Mucosa of stomach (tissue), 1 donor: Measurements from ENCODE around the gene TUBB.
"Not testable (repeated sequence)": the region's sequence is repeated elsewhere in the genome, so short reads cannot be mapped to it uniquely, and the experiment has no call there.

Experiments
- H3K27me3 ChIP-seq: one replicate; pipeline ENCODE4 v1.7.0; 2013; ENCODE audit warnings: mild to moderate bottlenecking, low read length; ENCODE audit not compliant: control insufficient read depth, insufficient read depth
- H3K36me3 ChIP-seq: one replicate; pipeline ENCODE4 v1.7.0; 2013; ENCODE audit warnings: low read length; ENCODE audit not compliant: control insufficient read depth, insufficient read depth
- H3K4me1 ChIP-seq: one replicate; pipeline ENCODE4 v1.7.0; 2013; ENCODE audit warnings: mild to moderate bottlenecking, low read length; ENCODE audit not compliant: control insufficient read depth, insufficient read depth
- H3K4me3 ChIP-seq: one replicate; pipeline ENCODE4 v1.7.0; 2013; ENCODE audit warnings: low read length
- H3K9ac ChIP-seq: one replicate; pipeline ENCODE4 v1.7.0; 2013; ENCODE audit warnings: mild to moderate bottlenecking, low read length, moderate library complexity
- H3K9me3 ChIP-seq: one replicate; pipeline ENCODE4 v1.7.0; 2013; ENCODE audit warnings: mild to moderate bottlenecking, low read length, moderate library complexity; ENCODE audit not compliant: control insufficient read depth
- donor health status: Pancreatic carcinoma.

TUBB gene

DNA sequence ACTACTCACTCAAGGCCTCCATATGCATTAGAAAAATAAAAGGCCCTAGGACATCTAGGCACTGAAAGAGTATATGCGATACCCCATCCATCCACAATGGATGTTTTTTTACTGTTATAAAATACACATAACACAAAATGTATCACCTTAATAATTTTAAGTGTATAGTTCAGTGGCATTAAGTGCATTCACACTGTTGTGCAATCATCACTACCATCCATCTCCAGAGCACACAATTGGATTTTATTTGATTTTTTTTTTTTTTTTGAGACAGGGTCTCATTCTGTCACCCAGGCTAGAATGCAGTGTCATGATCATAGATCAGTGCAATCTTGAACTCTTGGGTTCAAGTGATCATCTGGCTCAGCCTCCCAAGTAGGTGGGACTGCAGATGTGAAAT is 5.9 kb upstream of the TUBB start:
- H3K4me3 ChIP-seq = no peak overlapping the region
- H3K36me3 ChIP-seq = no peaks in the 10 kb centered on the region
- no peaks in the 10 kb centered on the region for H3K27me3 ChIP-seq
- H3K9me3 ChIP-seq = no peaks in the 10 kb centered on the region
- H3K9ac ChIP-seq = no peak overlapping the region
- no peaks in the 10 kb centered on the region for H3K4me1 ChIP-seq

DNA sequence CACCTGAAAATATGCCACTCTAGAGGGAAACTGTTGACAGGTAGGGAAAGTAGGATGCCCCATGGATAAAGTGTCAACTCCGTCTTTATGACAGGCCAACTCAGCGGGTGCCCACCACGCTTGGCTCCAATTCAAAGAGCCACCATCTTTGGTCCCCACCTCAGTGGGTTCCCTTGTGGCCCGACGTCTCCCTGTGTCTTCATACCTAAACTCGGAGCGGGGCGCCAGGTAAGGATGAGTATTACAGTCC is 3.3 kb upstream of the TUBB start:
- Histone ChIP-seq H3K27me3 (no peaks in the 10 kb centered on the region), H3K9me3 (no peaks in the 10 kb centered on the region), H3K4me3 (peak overlapping the region; percentile 47), H3K36me3 (no peaks in the 10 kb centered on the region), H3K9ac (peak overlapping the region; percentile 71), H3K4me1 (peaks cover 1% of the 10 kb centered on the region)

DNA sequence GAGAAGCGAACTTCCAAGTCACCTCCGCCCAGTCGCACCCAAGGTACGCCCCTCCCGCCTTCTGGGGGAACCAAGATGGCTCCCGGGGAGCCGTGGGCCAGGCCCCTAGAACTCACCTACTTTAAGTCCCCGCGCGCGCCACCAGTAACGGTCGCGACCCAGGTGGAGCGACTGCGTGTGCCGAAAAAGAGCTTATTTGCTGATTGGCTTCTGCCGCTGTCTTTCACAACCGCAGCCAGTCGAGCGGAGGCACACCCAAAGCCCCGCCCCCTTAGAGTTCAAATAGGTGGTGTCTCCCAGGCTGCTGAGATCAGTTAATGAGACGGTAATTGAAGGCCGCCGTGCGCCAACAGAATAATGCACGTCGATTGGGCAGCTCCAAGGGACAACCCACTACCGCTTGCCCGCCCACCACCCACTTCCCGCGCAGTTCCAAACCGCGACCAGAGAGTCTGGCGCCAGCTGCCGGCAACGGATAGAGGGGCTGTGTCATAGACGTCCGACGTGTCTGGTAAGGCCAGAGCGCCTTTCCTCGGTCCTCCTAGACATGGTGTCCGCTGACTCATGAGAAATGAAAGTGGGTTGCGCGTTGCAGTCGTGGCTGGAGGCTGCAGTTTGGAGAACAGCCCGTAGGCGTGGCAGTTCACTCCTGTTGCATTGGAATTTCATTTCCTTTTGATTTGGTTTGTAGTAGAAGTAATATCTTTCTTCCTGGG is 2.9 kb upstream of the TUBB start, which contains the start of gene MDC1:
MDC1 (minus strand) TSS at position 153 of the 716 bp plus-strand sequence. CDS start 2,106 bp downstream, outside the sequence.
- Histone ChIP-seq H3K36me3 (no peaks in the 10 kb centered on the region), H3K4me3 (peak within 1 kb of the TSS; percentile 47), H3K4me1 (peaks cover 5% of the 10 kb centered on the region), H3K27me3 (no peaks in the 10 kb centered on the region), H3K9me3 (no peaks in the 10 kb centered on the region), H3K9ac (peak within 1 kb of the TSS; percentile 71)

DNA sequence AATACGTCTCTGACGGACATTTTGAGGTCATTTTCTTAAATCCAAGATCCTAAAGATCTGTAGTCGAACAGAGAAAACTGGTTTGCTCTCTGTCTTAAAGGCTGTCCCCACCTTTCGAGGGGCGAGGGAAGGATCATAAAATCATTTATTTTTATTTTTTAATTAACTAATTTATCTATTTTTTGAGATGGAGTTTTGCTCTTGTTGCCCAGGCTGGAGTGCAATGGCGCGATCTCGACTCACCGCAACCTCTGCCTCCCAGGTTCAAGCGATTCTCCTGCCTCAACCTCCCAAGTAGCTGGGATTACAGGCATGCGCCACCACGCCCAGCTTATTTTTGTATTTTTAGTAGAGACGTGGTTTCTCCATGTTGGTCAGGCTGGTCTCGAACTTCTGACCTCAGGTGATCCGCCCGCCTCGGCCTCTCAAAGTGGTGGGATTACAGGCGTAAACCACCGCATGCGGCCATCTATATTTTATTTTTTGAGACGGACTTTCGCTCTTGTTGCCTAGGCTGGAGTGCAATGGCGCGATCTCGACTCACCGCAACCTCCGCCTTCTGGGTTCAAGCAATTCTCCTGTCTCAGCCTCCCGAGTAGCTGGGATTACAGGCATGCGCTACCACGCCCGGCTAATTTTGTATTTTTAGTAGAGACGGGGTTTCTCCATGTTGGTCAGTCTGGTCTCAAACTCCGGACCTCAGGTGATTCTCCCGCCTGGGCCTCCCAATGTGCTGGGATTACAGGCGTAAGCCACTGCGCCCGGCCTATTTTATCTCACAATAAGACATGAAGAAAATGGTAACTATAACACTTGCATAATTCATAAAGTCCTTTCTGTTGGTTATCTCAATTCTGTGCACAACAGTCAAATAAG is 2.1 kb upstream of the TUBB start:
- H3K36me3 ChIP-seq, H3K9me3 ChIP-seq, H3K4me3 ChIP-seq, H3K27me3 ChIP-seq: not testable (repeated sequence)
- peaks cover 13% of the 10 kb centered on the region for H3K4me1 ChIP-seq
- H3K9ac ChIP-seq = peak overlapping the region; percentile 56

DNA sequence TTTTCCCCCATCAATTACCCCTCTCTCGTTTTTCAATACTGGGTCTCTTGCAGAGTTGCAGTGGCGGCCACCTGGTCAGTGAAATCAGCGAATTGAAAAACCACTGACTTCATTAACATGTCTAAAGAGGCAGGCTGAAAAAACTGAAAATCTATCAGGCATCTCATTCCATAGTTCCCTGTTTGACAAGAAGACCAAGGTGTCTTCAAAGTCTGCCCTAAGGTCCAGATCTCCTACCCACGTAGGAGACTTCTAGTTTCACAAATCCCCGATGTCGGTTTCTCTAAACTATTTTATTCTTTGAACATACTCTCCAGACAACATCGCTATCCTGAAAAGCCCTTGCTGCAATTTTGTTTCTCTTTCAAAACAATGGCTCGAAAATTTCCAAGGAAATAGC is 796 bp upstream of the TUBB start:
- Histone ChIP-seq H3K27me3 (no peaks in the 10 kb centered on the region), H3K9me3 (no peaks in the 10 kb centered on the region), H3K4me3 (peak overlapping the region; percentile 16), H3K4me1 (peaks cover 25% of the 10 kb centered on the region), H3K36me3 (peaks cover 11% of the 10 kb centered on the region), H3K9ac (peak overlapping the region; percentile 66)

DNA sequence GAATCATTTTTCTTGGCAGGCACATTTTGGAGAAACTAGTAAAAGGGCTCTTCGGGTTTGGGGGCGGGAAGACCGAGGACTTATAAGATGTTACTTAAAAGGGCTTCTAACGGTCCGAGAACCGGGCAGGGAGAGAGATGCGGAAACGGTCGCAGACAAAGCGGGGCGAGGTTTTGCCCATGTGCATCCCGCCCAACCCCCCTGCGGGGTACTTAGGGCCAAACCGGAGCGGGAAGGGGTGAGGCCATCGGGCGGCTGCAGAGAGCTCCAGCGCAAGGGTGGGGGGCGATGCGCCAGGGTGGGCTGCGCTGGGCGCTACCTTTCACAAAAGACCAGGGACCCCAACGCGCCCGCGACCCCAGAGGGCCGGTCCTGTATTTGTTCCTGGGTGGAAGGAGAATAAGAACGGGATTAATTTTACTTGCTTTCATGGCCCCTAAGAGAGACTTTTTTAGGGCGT is 616 bp downstream of the TUBB start:
- H3K4me1 ChIP-seq = peaks cover 25% of the 10 kb centered on the region
- H3K36me3 ChIP-seq = peaks cover 19% of the 10 kb centered on the region
- peak overlapping the region; percentile 95 for H3K4me3 ChIP-seq
- H3K27me3 ChIP-seq = no peaks in the 10 kb centered on the region
- H3K9me3 ChIP-seq = no peaks in the 10 kb centered on the region
- H3K9ac ChIP-seq = peak overlapping the region; percentile 87

DNA sequence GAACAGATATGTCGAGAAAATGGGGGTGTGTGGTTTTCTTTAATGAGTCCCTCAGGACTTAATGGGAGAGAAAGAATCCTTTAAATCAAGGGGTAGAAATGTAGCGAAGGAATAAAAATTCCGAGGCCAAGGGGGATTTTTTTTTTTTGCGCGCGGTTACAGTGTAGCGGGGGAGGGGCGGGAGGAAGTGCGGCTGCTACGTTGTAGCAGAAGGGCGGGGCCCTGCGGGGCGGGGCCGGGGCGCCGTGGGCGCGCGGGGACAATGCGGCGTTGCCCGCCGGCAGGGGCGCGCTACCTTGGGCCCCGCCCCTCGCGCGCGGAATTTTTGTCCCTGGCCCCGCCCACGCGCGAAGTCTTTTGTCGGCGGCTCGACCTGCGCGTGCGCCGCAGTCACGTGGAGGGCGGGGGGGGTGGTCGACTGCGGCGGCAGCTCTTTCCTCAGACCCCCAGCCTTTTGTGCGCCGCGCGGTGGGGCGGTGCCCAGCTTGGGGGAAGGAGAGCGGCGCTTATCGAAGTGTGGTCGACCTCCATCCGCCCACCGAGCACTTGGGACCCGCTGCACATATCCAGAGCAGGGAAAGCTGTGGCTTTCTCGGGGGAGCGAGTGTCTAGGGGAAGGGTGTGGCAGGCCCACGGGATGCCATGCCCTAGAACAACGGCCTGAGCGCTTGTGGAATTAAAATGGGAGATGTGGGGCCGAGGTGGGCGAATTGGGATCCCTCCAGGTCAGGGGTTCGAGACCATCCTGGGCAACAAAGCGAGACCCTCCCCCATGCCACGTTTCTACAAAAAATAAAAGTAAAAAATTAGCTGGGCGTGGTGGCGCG is 1.3 kb downstream of the TUBB start:
- peaks cover 25% of the 10 kb centered on the region for H3K4me1 ChIP-seq

DNA sequence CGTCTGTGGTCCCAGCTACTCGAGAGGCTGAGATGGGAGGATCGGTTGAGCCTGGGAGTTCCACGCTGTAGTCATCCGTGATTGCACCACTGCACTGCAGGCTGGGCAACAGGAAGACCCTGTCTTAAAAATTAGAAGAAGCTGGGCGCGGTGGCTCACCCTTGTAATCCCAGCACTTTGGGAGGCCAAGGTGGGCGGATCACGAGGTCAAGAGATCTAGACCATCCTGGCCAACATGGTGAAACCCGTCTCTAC is 1.8 kb downstream of the TUBB start:
- not testable (repeated sequence) for H3K9me3 ChIP-seq, H3K27me3 ChIP-seq
- Histone ChIP-seq H3K36me3 (peaks cover 22% of the 10 kb centered on the region), H3K9ac (peak overlapping the region; percentile 72), H3K4me3 (peak overlapping the region; percentile 69), H3K4me1 (peaks cover 25% of the 10 kb centered on the region)

More for the DNA sequence above, 1.3 kb downstream of the TUBB start:
- Histone ChIP-seq H3K4me3 (peak overlapping the region; percentile 95), H3K9ac (peak overlapping the region; percentile 87), H3K27me3 (no peaks in the 10 kb centered on the region), H3K36me3 (peaks cover 22% of the 10 kb centered on the region), H3K9me3 (no peaks in the 10 kb centered on the region)

DNA sequence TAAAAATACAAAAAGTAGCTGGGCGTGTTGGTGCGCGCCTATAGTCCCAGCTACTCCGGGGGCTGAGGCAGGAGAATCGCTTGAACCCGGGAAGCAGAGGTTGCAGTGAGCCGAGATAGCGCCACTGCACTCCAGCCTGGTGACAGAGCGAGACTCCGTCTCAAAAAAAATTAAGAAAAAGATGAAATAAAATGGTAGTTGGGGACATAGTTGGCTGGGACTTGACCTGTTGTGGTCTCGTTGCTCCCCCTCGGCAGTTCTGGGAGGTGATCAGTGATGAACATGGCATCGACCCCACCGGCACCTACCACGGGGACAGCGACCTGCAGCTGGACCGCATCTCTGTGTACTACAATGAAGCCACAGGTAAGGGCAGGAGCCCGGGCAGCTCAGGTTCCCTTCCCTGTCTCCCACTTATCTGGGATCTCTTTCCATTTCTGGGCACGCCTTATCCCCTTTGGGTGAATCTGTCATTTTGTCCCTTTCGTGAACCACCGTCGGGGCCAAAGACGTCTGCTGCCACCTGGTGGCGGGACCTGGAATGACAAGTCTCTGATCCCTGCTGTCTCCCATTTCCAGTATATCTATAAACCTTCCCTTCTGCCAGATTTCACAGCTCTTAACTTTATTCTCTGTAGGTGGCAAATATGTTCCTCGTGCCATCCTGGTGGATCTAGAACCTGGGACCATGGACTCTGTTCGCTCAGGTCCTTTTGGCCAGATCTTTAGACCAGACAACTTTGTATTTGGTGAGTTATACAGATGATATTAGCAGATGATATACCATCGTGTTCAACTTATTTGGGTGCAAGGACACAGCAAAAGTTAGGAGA is 2.3 kb downstream of the TUBB start:
- Histone ChIP-seq H3K36me3 (peaks cover 22% of the 10 kb centered on the region), H3K9ac (no peak overlapping the region), H3K4me3 (no peak overlapping the region), H3K9me3 (no peaks in the 10 kb centered on the region), H3K27me3 (no peaks in the 10 kb centered on the region), H3K4me1 (peaks cover 25% of the 10 kb centered on the region)

DNA sequence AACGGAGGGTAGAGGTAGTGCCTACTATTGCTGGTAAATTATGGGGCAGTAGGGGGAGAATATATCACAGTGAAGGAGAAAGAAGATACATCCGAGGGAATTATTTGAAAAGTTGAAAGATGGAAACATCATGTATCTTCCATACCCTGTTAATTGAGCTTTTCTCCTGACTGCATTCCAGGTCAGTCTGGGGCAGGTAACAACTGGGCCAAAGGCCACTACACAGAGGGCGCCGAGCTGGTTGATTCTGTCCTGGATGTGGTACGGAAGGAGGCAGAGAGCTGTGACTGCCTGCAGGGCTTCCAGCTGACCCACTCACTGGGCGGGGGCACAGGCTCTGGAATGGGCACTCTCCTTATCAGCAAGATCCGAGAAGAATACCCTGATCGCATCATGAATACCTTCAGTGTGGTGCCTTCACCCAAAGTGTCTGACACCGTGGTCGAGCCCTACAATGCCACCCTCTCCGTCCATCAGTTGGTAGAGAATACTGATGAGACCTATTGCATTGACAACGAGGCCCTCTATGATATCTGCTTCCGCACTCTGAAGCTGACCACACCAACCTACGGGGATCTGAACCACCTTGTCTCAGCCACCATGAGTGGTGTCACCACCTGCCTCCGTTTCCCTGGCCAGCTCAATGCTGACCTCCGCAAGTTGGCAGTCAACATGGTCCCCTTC is 3.1 kb downstream of the TUBB start:
- H3K9ac ChIP-seq, H3K4me3 ChIP-seq: not testable (repeated sequence)
- H3K36me3 ChIP-seq = peaks cover 30% of the 10 kb centered on the region

More for the DNA sequence above, 3.1 kb downstream of the TUBB start:
- not testable (repeated sequence) for H3K9me3 ChIP-seq, H3K27me3 ChIP-seq
- peaks cover 25% of the 10 kb centered on the region for H3K4me1 ChIP-seq
